SH-SY5Y (cell line): ENCODE results near the gene OPN4.

ENCODE experiments used
- GATA2 ChIP-seq: IDR thresholded peaks from 2 replicates; pipeline ENCODE4 v1.6.1; 2011; ENCODE audit warnings: mild to moderate bottlenecking, low read depth, low read length
- GATA3 ChIP-seq: IDR thresholded peaks from 2 replicates; pipeline ENCODE4 v1.6.1; 2011; ENCODE audit warnings: low read depth, mild to moderate bottlenecking, low read length, moderate library complexity

The OPN4 gene

GRCh38 chr10:86664341-86665217 lies 10.2 kb downstream of the OPN4 start:
- TF ChIP-seq GATA2 (no peak), GATA3 (no peak)

GRCh38 chr10:86665218-86665607 lies 10.9 kb downstream of the OPN4 start:
- no peak for TF ChIP-seq GATA2
- no peak for TF ChIP-seq GATA3

- TF ChIP-seq GATA3: no peak
- TF ChIP-seq GATA2: no peak
Measured at GRCh38 chr10:86665868-86666267, 11.5 kb downstream of the OPN4 start.

GRCh38 chr10:86666538-86666937 lies 12.2 kb downstream of the OPN4 start:
- no peak for TF ChIP-seq GATA2
- TF ChIP-seq GATA3: no peak

GRCh38 chr10:86667421-86668181 lies 13.3 kb downstream of the OPN4 start:
- no peak for TF ChIP-seq GATA2
- no peak for TF ChIP-seq GATA3

GRCh38 chr10:86668297-86669165 lies 14.2 kb downstream of the OPN4 start, which contains the start of gene LDB3:
TSS of gene LDB3 (plus strand) at chr10:86668511. CDS start at chr10:86668692, 181 bp downstream.
- TF ChIP-seq GATA2 (no peak), GATA3 (no peak)

GRCh38 chr10:86670290-86670811 lies 16.0 kb downstream of the OPN4 start:
- TF ChIP-seq GATA3: no peak
- no peak for TF ChIP-seq GATA2

GRCh38 chr10:86670876-86671275 lies 16.5 kb downstream of the OPN4 start:
- TF ChIP-seq GATA3 (no peak), GATA2 (no peak)

- TF ChIP-seq GATA3: no peak
- TF ChIP-seq GATA2: no peak
Measured at GRCh38 chr10:86671419-86671818, 17.1 kb downstream of the OPN4 start.

- TF ChIP-seq GATA2 (no peak), GATA3 (no peak)
Measured at GRCh38 chr10:86671985-86672710, 17.8 kb downstream of the OPN4 start.

GRCh38 chr10:86673216-86673826 lies 19.0 kb downstream of the OPN4 start:
- TF ChIP-seq GATA3 (no peak), GATA2 (no peak)

- TF ChIP-seq GATA2 (no peak), GATA3 (no peak)
Measured at GRCh38 chr10:86673827-86674581, 19.7 kb downstream of the OPN4 start.

- TF ChIP-seq GATA2 (no peak), GATA3 (no peak)
Measured at GRCh38 chr10:86674912-86675311, 20.6 kb downstream of the OPN4 start.
